Sigmoid colon (tissue), 7 donors: ENCODE data around the gene FBLN7. TPM values are rescaled to one million over a fixed set of nuclear protein-coding genes. Genes with fewer than 3 reads are reported as not detected.

ENCODE experiments used
- DNase-seq: peaks from one replicate; pipeline ENCODE4 v3.0.0-alpha.2; 2019
- H3K27ac ChIP-seq, 4 donors: fragments of 200-600 bp; sonication (generic); one replicate each; pipeline ENCODE4 v1.5.1; 2016 to 2019; ENCODE audit warnings: mild to moderate bottlenecking in 1 of 4
- H3K27me3 ChIP-seq, 3 donors: fragments of 200-600 bp; sonication (generic); one replicate each; pipeline ENCODE4 v1.5.1; 2019; ENCODE audit warnings: mild to moderate bottlenecking in 1 of 3
- H3K36me3 ChIP-seq, 4 donors: fragments of 200-600 bp; sonication (generic); one replicate each; pipeline ENCODE4 v1.5.1; 2016 to 2019
- H3K4me1 ChIP-seq, 4 donors: fragments of 200-600 bp; sonication (generic); one replicate each; pipeline ENCODE4 v1.5.1; 2017 to 2019
- H3K4me3 ChIP-seq, 4 donors: fragments of 200-600 bp; sonication (generic); one replicate each; pipeline ENCODE4 v1.5.1; 2017 to 2019; ENCODE audit warnings: mild to moderate bottlenecking in 2 of 4, moderate library complexity in 1 of 4
- H3K9me3 ChIP-seq, 4 donors: fragments of 200-600 bp in 3 of 4; sonication (generic) in 3 of 4; one replicate each; pipeline versions ENCODE4 v1.5.1 to v1.6.1; 2013 to 2019
- EP300 ChIP-seq, 4 donors: sonication (generic); formaldehyde crosslinking; IDR thresholded peaks; one replicate each; pipeline ENCODE4 v1.6.1; 2017; ENCODE audit warnings: antibody characterized with exemption in 4 of 4
- POLR2A ChIP-seq, 2 donors: fragments of 450-650 bp; IDR thresholded peaks; one replicate each; pipeline ENCODE4 v1.6.1; 2016; ENCODE audit warnings: antibody characterized with exemption in 2 of 2, mild to moderate bottlenecking in 2 of 2, moderate library complexity in 2 of 2
- POLR2AphosphoS5 ChIP-seq, 4 donors: sonication (generic); formaldehyde crosslinking; IDR thresholded peaks; one replicate each; pipeline ENCODE4 v1.6.1; 2017; ENCODE audit warnings: antibody characterized with exemption in 4 of 4
- WGBS, 2 donors: extraction: QIAGEN DNeasy Blood & Tissue Kit; methylation state at CpG; one replicate each; pipeline ENCODE4 v1.1.7; 2013; 5-methylcytosine and 5-hydroxymethylcytosine counted together
- intact Hi-C: fragments of 100-400 bp; cut with DNase I; formaldehyde crosslinking; loops from one replicate; pipeline ENCODE4 v1.15.1; 2023
- polyA plus RNA-seq, 3 donors: library from polyadenylated mRNA; stranded (reverse); fragments of 200-250 nt; gene quantifications; one replicate each; pipeline ENCODE4 v1.2.3, GENCODE V29; 2013
- total RNA-seq, 4 donors: library from RNA; depleted of rRNA; stranded (reverse); fragments of >200 nt; gene quantifications; one replicate each; pipeline ENCODE4 v1.1.0, GENCODE V29; 2016
- TF ChIP-seq, protein P1 (sequence below), 4 experiments: fragments of 450-650 bp in 3 of 4; fragments of 200-600 bp in 1 of 4; IDR thresholded peaks; one replicate each; pipeline ENCODE4 v1.5.1; 2016 to 2019; ENCODE audit warnings: antibody characterized with exemption in 4 of 4, mild to moderate bottlenecking in 3 of 4, moderate library complexity in 2 of 4
- donor health status: healthy with polysubstance abuse.
- donor health status: Bipolar disorder and iron deficiency.
- donor health status: healthy.

FBLN7 gene
- total and polyA plus RNA-seq, 7 donors, result 0.95 to 3.3 (median 1.1) TPM; not detected in 2

DNA sequence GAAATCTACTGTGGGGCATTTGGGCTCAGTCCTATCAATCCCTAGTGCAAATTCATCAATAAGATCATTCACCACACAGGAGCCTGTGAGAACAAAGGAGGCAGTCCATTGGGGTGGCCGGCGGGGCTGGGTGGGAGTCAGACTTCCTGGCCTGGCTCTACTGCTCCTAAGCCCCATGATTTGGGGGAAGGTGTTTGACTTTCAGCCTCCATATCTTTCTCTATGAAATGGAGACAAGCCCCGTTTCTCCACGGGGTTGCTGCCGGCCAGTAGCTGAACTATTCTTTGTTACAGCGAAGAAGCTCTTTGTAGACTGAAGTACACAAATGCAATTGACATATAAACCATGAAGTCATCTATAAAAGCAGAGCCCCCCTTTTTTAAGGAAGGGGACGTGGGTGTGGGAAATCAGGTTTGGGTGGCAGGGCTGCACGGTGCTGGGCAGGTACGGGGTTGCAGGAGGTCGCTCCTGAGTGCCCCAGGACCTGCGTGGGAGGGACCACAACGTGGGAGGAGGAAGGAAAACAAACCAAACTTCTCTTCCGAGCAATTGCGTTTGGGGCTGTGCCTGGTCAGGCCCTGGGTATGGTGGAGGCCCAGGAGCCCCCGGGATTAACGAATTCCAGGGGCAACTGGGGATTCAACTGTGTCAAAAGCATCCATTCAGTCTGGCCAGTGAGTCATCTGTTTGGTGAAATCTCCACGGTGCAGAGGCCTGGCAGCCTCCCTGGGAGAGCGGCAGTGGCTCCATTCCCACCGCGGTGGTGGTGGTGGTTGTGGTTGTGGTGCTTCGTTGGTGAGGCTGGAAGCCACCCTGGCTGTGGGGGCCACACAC, 18.2 kb downstream of the FBLN7 start:
- Histone ChIP-seq H3K27me3 (no peaks in the 10 kb centered on the region), H3K9me3 (no peaks in the 10 kb centered on the region), H3K4me3 (no peak overlapping the region), H3K36me3 (no peaks in the 10 kb centered on the region), H3K4me1 (no peaks in the 10 kb centered on the region), H3K27ac (no peak overlapping the region)
- TF ChIP-seq POLR2A (IDR thresholded peaks at IDR 0.05), result no peak
- TF ChIP-seq, protein P1, sequence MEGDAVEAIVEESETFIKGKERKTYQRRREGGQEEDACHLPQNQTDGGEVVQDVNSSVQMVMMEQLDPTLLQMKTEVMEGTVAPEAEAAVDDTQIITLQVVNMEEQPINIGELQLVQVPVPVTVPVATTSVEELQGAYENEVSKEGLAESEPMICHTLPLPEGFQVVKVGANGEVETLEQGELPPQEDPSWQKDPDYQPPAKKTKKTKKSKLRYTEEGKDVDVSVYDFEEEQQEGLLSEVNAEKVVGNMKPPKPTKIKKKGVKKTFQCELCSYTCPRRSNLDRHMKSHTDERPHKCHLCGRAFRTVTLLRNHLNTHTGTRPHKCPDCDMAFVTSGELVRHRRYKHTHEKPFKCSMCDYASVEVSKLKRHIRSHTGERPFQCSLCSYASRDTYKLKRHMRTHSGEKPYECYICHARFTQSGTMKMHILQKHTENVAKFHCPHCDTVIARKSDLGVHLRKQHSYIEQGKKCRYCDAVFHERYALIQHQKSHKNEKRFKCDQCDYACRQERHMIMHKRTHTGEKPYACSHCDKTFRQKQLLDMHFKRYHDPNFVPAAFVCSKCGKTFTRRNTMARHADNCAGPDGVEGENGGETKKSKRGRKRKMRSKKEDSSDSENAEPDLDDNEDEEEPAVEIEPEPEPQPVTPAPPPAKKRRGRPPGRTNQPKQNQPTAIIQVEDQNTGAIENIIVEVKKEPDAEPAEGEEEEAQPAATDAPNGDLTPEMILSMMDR (IDR thresholded peaks at IDR 0.05), result no peak
- TF ChIP-seq EP300 (IDR thresholded peaks at IDR 0.05), result no peak
- TF ChIP-seq POLR2AphosphoS5 (IDR thresholded peaks at IDR 0.05), result no peak
- intact Hi-C loops, result no loop called here
- 62 to 70% methylated on average over 21 of the region's 21 CpGs for WGBS, 2 donors
- DNase-seq, result no peak

DNA sequence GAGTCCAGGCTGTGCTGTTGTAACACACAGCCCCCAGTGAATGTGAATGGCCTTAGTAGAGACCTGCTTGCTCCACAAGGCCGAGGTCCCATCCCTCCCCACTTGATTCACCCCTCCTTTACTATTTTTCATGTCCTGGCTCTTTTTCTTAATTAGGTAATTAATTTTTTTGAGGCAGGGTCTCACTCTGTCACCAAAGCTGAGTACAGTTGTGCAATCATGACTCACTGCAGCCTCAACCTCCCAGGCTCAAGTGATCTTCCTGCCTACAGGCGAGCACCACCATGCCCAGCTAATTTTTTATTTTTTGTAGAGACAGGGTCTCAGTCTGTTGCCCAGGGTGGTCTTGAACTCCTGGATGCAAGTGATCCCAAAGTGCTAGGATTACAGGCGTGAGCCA, 19.3 kb downstream of the FBLN7 start:
- Histone ChIP-seq H3K27me3 (no peaks in the 10 kb centered on the region), H3K9me3 (no peaks in the 10 kb centered on the region), H3K27ac (no peak overlapping the region), H3K36me3 (no peaks in the 10 kb centered on the region), H3K4me1 (no peaks in the 10 kb centered on the region), H3K4me3 (no peak overlapping the region)
- intact Hi-C loops, result no loop called here
- DNase-seq, result peak; percentile 21
- TF ChIP-seq POLR2A (IDR thresholded peaks at IDR 0.05) (no peak), EP300 (IDR thresholded peaks at IDR 0.05) (no peak), POLR2AphosphoS5 (IDR thresholded peaks at IDR 0.05) (no peak)
- TF ChIP-seq, protein P1 (IDR thresholded peaks at IDR 0.05), result no peak
- WGBS, 2 donors, result 67 to 78% methylated on average over 3 of the region's 3 CpGs

DNA sequence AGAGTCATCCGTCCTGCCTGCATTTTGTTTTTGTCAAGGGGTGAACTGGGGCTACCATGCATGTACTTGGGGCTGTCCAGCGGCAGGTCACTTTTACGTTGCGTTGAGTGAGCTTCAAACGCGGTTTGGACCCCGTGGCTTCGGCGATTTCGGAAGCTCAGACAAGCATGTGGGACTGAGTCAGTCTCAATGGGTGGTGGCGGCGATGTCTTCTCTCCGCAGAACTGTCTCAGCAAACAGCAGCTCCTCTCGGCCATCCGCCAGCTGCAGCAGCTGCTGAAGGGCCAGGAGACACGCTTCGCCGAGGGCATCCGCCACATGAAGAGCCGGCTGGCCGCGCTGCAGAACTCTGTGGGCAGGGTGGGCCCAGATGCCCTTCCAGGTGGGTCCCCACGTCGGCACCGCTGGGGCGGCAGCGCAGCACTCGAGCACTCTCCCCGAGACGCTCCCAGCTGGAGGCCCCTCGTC, 21.3 kb downstream of the FBLN7 start:
- Histone ChIP-seq H3K4me3 (no peak overlapping the region), H3K9me3 (no peaks in the 10 kb centered on the region), H3K4me1 (no peaks in the 10 kb centered on the region), H3K27me3 (no peaks in the 10 kb centered on the region), H3K27ac (no peak overlapping the region), H3K36me3 (no peaks in the 10 kb centered on the region)
- TF ChIP-seq EP300 (IDR thresholded peaks at IDR 0.05), result no peak
- DNase-seq, result peak; percentile 34
- intact Hi-C loops, result no loop called here
- WGBS, 2 donors, result 94 to 95% methylated on average over 31 of the region's 31 CpGs

DNA sequence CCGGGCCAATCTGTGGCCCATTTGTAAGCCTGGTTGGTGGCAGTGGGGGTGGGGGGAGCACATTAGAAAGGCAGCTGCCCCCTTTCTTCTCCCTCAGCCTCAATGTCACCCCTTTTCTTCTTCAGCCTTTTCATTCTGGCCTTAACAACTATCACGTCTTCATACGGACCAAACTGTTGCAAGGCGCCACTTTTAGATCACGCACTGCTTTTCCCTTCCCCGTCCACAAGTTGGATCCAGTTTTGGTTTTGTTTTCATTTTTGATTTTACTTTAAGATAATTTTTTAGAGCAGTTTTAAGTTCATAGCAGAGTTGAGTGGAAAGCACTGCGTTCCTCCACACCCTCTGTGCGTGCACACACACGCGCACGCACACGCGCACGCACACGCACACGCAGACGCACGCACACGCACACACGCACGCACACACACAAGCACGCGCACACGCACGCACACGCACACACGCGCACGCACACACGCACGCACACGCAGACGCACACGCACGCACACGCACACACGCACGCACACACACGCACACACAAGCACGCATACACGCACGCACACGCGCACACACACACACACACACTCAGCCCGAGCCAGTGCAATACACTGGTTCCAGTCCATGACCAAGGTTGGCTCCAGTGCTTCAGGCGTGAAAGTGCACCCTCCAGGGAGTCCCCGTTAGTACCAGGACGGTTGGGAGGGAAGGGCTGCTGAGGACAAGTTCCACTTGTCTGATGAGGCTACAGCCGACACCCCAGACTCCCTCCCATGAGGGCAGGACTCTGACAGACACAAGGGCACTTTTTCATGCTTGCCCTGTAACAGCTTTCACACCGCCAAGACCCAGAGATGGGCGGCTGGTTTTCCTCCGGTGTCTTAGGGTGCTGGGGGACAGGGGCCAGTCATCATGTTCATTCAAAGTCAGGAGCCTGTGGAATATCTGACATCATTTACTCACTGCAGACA, 22.4 kb downstream of the FBLN7 start:
- Histone ChIP-seq H3K36me3 (no peaks in the 10 kb centered on the region), H3K27me3 (no peaks in the 10 kb centered on the region), H3K4me1 (no peaks in the 10 kb centered on the region), H3K9me3 (no peaks in the 10 kb centered on the region), H3K4me3 (no peak overlapping the region), H3K27ac (no peak overlapping the region)
- intact Hi-C loops, result no loop called here
- TF ChIP-seq, protein P1 (IDR thresholded peaks at IDR 0.05), result no peak
- TF ChIP-seq POLR2A (IDR thresholded peaks at IDR 0.05), result no peak
- TF ChIP-seq EP300 (IDR thresholded peaks at IDR 0.05), result no peak
- no peak for TF ChIP-seq POLR2AphosphoS5 (IDR thresholded peaks at IDR 0.05)
- 86 to 90% methylated on average over 51 to 52 of the region's 52 CpGs for WGBS, 2 donors
- DNase-seq, result no peak
